Osteoblast (primary cell): ENCODE results near the gene SEC23A. TPM values are rescaled to one million over a fixed set of nuclear protein-coding genes. Genes with fewer than 3 reads are reported as not detected.

Experiments
- DNase-seq: peaks from one replicate; pipeline ENCODE4 v3.0.0; 2011; ENCODE audit warnings: low spot score, mixed read lengths; ENCODE audit not compliant: insufficient read length; ENCODE audit errors: missing footprints
- H2AFZ ChIP-seq: 2 replicates; pipeline ENCODE4 v1.6.0; 2011; ENCODE audit warnings: mild to moderate bottlenecking, low read length
- H3K27ac ChIP-seq: 2 replicates; pipeline ENCODE4 v1.5.1; 2011; ENCODE audit warnings: mild to moderate bottlenecking, low read depth, low read length, moderate library complexity
- H3K27me3 ChIP-seq: 2 replicates; pipeline ENCODE4 v1.6.0; 2012; ENCODE audit warnings: mild to moderate bottlenecking, control low read depth, inconsistent platforms, low read length, moderate library complexity; ENCODE audit not compliant: insufficient read depth
- H3K36me3 ChIP-seq: 2 replicates; pipeline ENCODE4 v1.5.1; 2011; ENCODE audit warnings: mild to moderate bottlenecking, low read length, control low read depth, moderate library complexity; ENCODE audit not compliant: insufficient read depth
- H3K4me1 ChIP-seq: 2 replicates; pipeline ENCODE4 v1.5.1; 2011; ENCODE audit warnings: mild to moderate bottlenecking, low read length, control low read depth, moderate library complexity; ENCODE audit not compliant: insufficient read depth
- H3K4me2 ChIP-seq: 2 replicates; pipeline ENCODE4 v1.6.0; 2011; ENCODE audit warnings: mild to moderate bottlenecking, low read length; ENCODE audit not compliant: insufficient read depth
- H3K4me3 ChIP-seq: fragments of 200-600 bp; sonication (generic); 3 replicates; pipeline ENCODE4 v1.5.1; 2012; ENCODE audit warnings: mild to moderate bottlenecking, low read length, inconsistent platforms; ENCODE audit not compliant: insufficient read depth
- H3K79me2 ChIP-seq: 2 replicates; pipeline ENCODE4 v1.6.0; 2012; ENCODE audit warnings: mild to moderate bottlenecking, low read length, control low read depth, inconsistent platforms; ENCODE audit not compliant: insufficient read depth
- H3K9me3 ChIP-seq: 2 replicates; pipeline ENCODE4 v1.5.1; 2011; ENCODE audit warnings: low read depth, low read length, control low read depth
- H4K20me1 ChIP-seq: 2 replicates; pipeline ENCODE4 v1.6.0; 2012; ENCODE audit warnings: mild to moderate bottlenecking, low read length, control low read depth; ENCODE audit not compliant: insufficient read depth
- CTCF ChIP-seq: IDR thresholded peaks from 2 replicates; pipeline ENCODE4 v1.5.1; 2011; ENCODE audit warnings: mild to moderate bottlenecking, low read depth, low read length, moderate library complexity; ENCODE audit errors: extremely low read depth
- total RNA-seq: library from RNA; depleted of rRNA; stranded (reverse); fragments of >200 nt; gene quantifications from 2 replicates; pipeline ENCODE4 v1.2.3, GENCODE V29; 2012

Gene SEC23A
- total RNA-seq, 1 donor, result 326 TPM

GRCh38 chr14:39028620-39029019 is 74.4 kb downstream of the SEC23A start:
- H3K79me2 ChIP-seq, result peaks cover 13% of the 10 kb centered on the region
- no peaks in the 10 kb centered on the region for H3K4me1 ChIP-seq
- no peaks in the 10 kb centered on the region for H3K9me3 ChIP-seq
- no peak for DNase-seq
- no peak overlapping the region for H3K4me3 ChIP-seq
- peaks cover 6% of the 10 kb centered on the region for H4K20me1 ChIP-seq
- no peak overlapping the region for H3K4me2 ChIP-seq
- no peaks in the 10 kb centered on the region for H3K27me3 ChIP-seq
- TF ChIP-seq CTCF, result no peak
- no peak overlapping the region for H3K27ac ChIP-seq
- no peak overlapping the region for H2AFZ ChIP-seq
- peaks cover 45% of the 10 kb centered on the region for H3K36me3 ChIP-seq

DNA sequence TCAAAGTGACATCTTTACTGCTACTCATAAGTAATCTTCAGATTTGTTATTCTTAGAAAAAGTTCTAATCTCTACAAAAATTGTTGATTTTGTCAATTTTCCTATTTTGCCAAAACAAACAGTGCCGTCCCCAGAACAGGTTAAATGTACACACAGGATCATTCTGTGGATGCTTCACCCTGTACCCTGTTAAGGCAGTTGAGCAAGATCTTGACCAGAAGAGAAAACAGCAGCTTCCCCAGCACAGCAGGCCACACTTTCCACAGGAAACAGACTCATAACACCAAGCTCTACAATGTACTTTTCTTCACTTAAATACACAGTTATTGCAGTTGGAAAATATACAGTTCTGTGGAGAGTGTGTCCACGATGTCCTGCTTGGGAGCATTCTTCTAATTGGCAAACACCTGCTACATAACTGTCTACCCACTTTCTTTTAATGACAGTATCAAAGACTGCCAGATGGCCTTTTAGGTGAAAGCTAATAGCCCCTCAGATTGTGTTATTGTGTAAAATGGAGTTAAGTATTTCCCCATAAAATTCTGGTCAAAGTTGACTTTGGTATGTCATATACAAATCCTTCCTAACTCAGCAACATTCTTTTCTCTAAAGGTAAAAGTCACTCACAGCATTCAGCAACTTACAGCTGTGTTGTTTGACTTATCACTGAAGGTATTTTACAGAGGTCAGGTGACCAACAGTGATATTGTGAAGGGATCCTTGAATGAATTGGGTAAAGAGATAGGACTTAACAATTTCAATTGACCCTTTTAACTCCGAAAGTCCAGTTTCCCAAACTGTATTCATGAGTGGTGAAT is 77.0 kb downstream of the SEC23A start:
- Histone ChIP-seq H3K4me2 (no peak overlapping the region), H3K79me2 (peaks cover 17% of the 10 kb centered on the region), H3K27me3 (no peaks in the 10 kb centered on the region), H3K27ac (no peak overlapping the region), H3K4me3 (no peak overlapping the region), H4K20me1 (peaks cover 6% of the 10 kb centered on the region), H3K9me3 (no peaks in the 10 kb centered on the region), H2AFZ (no peak overlapping the region), H3K36me3 (peaks cover 21% of the 10 kb centered on the region), H3K4me1 (no peaks in the 10 kb centered on the region)
- TF ChIP-seq CTCF, result no peak
- DNase-seq, result no peak

DNA sequence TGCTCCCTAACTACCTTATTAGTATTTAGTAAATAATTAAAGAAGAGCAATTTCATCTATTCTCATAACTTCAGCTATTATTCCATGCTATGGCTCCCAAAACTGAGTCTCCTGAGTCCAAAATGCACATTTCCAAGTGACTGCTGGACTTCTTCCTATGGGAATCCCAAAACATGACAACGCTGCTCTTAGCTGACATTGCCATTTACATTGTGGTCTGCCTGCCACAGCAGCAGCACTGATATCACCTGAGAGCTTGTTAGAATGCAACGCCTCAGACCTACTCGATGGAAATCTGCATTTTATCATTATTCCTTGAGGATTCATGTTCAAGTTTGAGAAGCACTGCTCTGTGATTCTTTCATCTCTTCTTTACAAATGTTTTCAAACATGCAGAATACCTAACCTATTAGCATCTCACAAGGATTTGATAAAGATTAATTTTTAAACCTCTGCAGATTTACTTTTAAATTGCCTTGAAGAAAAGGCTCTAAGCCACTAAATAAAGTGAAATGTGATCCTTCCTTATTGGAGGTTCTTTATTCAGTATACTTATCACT is 77.7 kb downstream of the SEC23A start:
- Histone ChIP-seq H2AFZ (no peak overlapping the region), H3K79me2 (peaks cover 15% of the 10 kb centered on the region), H3K27me3 (no peaks in the 10 kb centered on the region), H3K9me3 (no peaks in the 10 kb centered on the region), H3K4me3 (no peak overlapping the region), H3K4me2 (no peak overlapping the region), H3K27ac (no peak overlapping the region), H3K36me3 (peaks cover 14% of the 10 kb centered on the region), H3K4me1 (no peaks in the 10 kb centered on the region), H4K20me1 (peaks cover 6% of the 10 kb centered on the region)
- no peak for TF ChIP-seq CTCF
- no peak for DNase-seq
